DND-41 (cell line): ENCODE measurements around the gene NTM.

Experiments
- ATAC-seq: fragments of 200-7000 bp; cut with Tn5 transposase; 3 replicates; pipeline ENCODE4 v1.9.1; 2021; ENCODE audit warnings: low read depth; ENCODE audit not compliant: insufficient read depth
- DNase-seq: peaks from one replicate; pipeline ENCODE4 v3.0.0-alpha.2; 2020
- H2AFZ ChIP-seq: 2 replicates; pipeline ENCODE4 v1.6.0; 2012; ENCODE audit warnings: low read depth, low read length
- H3K27ac ChIP-seq: 2 replicates; pipeline ENCODE4 v1.5.1; 2012; ENCODE audit warnings: low read length, inconsistent platforms
- H3K27me3 ChIP-seq: fragments of 200-600 bp; sonication (generic); 2 replicates; pipeline ENCODE4 v1.6.0; 2012; ENCODE audit warnings: low read length, mild to moderate bottlenecking, inconsistent platforms; ENCODE audit not compliant: insufficient read depth, poor library complexity
- H3K36me3 ChIP-seq: 2 replicates; pipeline ENCODE4 v1.5.1; 2012; ENCODE audit warnings: low read length, inconsistent platforms; ENCODE audit not compliant: insufficient read depth
- H3K4me1 ChIP-seq: 2 replicates; pipeline ENCODE4 v1.5.1; 2012; ENCODE audit warnings: mild to moderate bottlenecking, low read length; ENCODE audit not compliant: insufficient read depth
- H3K4me2 ChIP-seq: 2 replicates; pipeline ENCODE4 v1.6.0; 2012; ENCODE audit warnings: mild to moderate bottlenecking, moderate library complexity, low read length, inconsistent platforms; ENCODE audit not compliant: insufficient read depth
- H3K4me3 ChIP-seq, 2 experiments: fragments of 200-600 bp in 1 of 2; shearing (Covaris generic) in 1 of 2; 2 replicates each; pipeline ENCODE4 v1.5.1; 2012 to 2016; ENCODE audit warnings: inconsistent platforms in 2 of 2, low read length in 2 of 2, mild to moderate bottlenecking in 2 of 2, low read depth in 1 of 2, moderate library complexity in 1 of 2
- H3K79me2 ChIP-seq: 2 replicates; pipeline ENCODE4 v1.6.0; 2012; ENCODE audit warnings: low read length, inconsistent platforms; ENCODE audit not compliant: insufficient read depth
- H3K9ac ChIP-seq: 2 replicates; pipeline ENCODE4 v1.6.0; 2012; ENCODE audit warnings: low read depth, mild to moderate bottlenecking, inconsistent platforms, low read length, moderate library complexity
- H3K9me3 ChIP-seq: 2 replicates; pipeline ENCODE4 v1.5.1; 2012; ENCODE audit warnings: low read length, moderate library complexity, mild to moderate bottlenecking, inconsistent platforms; ENCODE audit not compliant: insufficient read depth, severe bottlenecking
- H4K20me1 ChIP-seq: 2 replicates; pipeline ENCODE4 v1.6.0; 2012; ENCODE audit warnings: low read length; ENCODE audit not compliant: insufficient read depth
- EZH2 ChIP-seq: IDR thresholded peaks from 3 replicates; pipeline ENCODE4 v1.6.1; 2012; ENCODE audit warnings: borderline replicate concordance, low read depth, mild to moderate bottlenecking, moderate library complexity, low read length, inconsistent platforms; ENCODE audit not compliant: severe bottlenecking
- TF ChIP-seq, protein P1 (sequence below): IDR thresholded peaks from 2 replicates; pipeline ENCODE4 v1.5.1; 2012; ENCODE audit warnings: borderline replicate concordance, low read length, moderate library complexity, mild to moderate bottlenecking; ENCODE audit not compliant: poor library complexity, severe bottlenecking; ENCODE audit errors: extremely low read depth

The NTM gene

DNA sequence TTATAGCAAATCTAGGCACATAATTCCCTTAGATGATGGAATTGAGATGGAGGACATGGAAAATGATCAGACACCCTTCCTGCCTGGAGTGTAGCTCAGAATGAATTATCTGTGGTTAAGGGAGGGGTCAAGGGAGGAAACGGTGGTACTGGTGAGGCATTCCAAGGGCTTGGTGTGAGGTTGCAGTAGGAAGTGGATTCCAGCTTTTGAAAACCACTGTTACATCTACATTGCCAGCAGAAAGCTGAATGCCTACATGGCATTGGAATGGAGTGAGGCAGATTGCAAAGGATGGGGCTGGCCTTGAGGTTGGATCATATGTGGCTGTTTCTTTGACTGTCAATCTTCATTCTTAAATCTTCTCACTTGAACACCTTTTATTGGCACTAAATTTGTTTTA is 684.4 kb downstream of the NTM start:
- Histone ChIP-seq H4K20me1 (no peaks in the 10 kb centered on the region), H2AFZ (no peak overlapping the region), H3K27ac (no peak overlapping the region), H3K4me3 (no peak overlapping the region), H3K4me2 (no peak overlapping the region), H3K36me3 (no peaks in the 10 kb centered on the region), H3K79me2 (no peaks in the 10 kb centered on the region), H3K9ac (no peak overlapping the region), H3K27me3 (no peaks in the 10 kb centered on the region), H3K4me1 (no peaks in the 10 kb centered on the region), H3K9me3 (no peaks in the 10 kb centered on the region)
- TF ChIP-seq, protein P1, sequence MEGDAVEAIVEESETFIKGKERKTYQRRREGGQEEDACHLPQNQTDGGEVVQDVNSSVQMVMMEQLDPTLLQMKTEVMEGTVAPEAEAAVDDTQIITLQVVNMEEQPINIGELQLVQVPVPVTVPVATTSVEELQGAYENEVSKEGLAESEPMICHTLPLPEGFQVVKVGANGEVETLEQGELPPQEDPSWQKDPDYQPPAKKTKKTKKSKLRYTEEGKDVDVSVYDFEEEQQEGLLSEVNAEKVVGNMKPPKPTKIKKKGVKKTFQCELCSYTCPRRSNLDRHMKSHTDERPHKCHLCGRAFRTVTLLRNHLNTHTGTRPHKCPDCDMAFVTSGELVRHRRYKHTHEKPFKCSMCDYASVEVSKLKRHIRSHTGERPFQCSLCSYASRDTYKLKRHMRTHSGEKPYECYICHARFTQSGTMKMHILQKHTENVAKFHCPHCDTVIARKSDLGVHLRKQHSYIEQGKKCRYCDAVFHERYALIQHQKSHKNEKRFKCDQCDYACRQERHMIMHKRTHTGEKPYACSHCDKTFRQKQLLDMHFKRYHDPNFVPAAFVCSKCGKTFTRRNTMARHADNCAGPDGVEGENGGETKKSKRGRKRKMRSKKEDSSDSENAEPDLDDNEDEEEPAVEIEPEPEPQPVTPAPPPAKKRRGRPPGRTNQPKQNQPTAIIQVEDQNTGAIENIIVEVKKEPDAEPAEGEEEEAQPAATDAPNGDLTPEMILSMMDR, result no peak
- no peak for TF ChIP-seq EZH2
- ATAC-seq (no peak), DNase-seq (no peak)

DNA sequence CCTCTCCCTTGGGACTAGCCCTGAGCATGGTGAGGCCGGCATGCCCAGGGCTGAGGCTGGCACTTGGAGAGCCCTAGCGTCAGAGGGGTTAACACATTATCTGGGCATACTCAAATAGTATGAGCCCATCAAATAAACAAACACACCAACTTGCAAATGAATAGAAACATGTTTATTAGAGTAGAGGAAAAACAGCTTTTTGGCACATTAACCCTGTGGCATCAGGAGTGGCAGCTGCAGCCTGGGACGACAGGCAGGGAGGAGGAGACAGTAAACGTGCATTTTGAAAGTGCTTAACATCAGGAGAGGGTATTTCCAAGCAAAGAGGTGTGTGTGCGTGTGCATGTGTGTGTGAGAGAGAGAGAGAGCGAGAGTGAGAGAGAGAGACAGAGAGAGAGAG is 684.9 kb downstream of the NTM start:
- no peaks in the 10 kb centered on the region for H3K9me3 ChIP-seq
- no peaks in the 10 kb centered on the region for H3K4me1 ChIP-seq
- no peak for TF ChIP-seq EZH2
- TF ChIP-seq, protein P1, result no peak
- no peaks in the 10 kb centered on the region for H3K79me2 ChIP-seq
- no peak overlapping the region for H3K4me3 ChIP-seq
- DNase-seq (no peak), ATAC-seq (no peak)
- H3K9ac ChIP-seq, result no peak overlapping the region
- H4K20me1 ChIP-seq, result no peaks in the 10 kb centered on the region
- no peaks in the 10 kb centered on the region for H3K27me3 ChIP-seq
- H3K4me2 ChIP-seq, result no peak overlapping the region
- no peak overlapping the region for H2AFZ ChIP-seq
- no peaks in the 10 kb centered on the region for H3K36me3 ChIP-seq
- H3K27ac ChIP-seq, result no peak overlapping the region

DNA sequence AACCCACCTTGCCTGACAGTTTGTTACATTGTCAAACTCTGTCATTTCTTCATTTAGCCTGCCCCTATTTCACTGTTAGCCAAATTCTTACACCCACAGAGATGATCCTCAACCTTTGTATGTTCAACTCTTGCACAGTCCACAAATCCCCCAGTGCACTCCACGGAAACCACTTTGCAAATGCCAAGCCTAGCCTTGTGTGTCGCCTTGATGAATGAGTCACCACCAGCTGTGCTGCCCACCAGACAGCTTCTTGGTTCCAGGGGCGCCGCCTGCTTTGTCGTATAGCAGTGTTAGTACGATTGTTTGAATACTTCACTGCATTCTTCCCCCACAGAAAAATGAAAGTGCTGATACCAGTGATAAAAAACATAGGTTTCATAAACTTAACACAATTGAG is 686.3 kb downstream of the NTM start:
- Histone ChIP-seq H3K27ac (no peak overlapping the region), H3K27me3 (no peaks in the 10 kb centered on the region), H3K36me3 (no peaks in the 10 kb centered on the region), H3K4me2 (no peak overlapping the region), H3K4me1 (no peaks in the 10 kb centered on the region), H3K9ac (no peak overlapping the region), H2AFZ (no peak overlapping the region), H4K20me1 (no peaks in the 10 kb centered on the region), H3K9me3 (no peaks in the 10 kb centered on the region), H3K79me2 (no peaks in the 10 kb centered on the region), H3K4me3 (no peak overlapping the region)
- TF ChIP-seq, protein P1, result no peak
- TF ChIP-seq EZH2, result no peak
- no peak for ATAC-seq
- peak; percentile 7 for DNase-seq

DNA sequence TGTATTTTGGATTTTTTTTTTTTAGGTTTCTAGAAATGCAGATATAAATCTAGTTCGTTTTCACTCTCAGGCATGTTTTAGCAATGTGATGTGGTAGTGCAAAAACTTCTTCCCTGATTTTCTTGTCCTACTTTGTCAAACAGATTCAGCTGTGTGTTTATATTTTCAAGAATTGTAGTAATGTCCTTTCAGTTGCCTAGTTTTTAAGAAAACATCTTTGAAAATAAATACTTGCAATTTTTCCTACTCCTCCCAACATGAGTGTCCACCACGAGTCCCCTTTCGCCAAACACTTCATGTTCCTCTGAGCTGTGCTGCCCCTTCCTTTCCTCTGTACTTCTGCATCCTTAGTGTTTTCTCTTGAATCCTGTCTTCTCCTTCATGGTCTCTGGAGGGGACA is 686.9 kb downstream of the NTM start:
- H3K4me2 ChIP-seq, result no peak overlapping the region
- H2AFZ ChIP-seq, result no peak overlapping the region
- no peak overlapping the region for H3K4me3 ChIP-seq
- no peaks in the 10 kb centered on the region for H3K79me2 ChIP-seq
- no peak overlapping the region for H3K27ac ChIP-seq
- no peaks in the 10 kb centered on the region for H3K4me1 ChIP-seq
- H4K20me1 ChIP-seq, result no peaks in the 10 kb centered on the region
- no peak for TF ChIP-seq EZH2
- TF ChIP-seq, protein P1, result no peak
- ATAC-seq (no peak), DNase-seq (no peak)
- H3K9ac ChIP-seq, result no peak overlapping the region
- H3K27me3 ChIP-seq, result no peaks in the 10 kb centered on the region
- no peaks in the 10 kb centered on the region for H3K9me3 ChIP-seq
- H3K36me3 ChIP-seq, result no peaks in the 10 kb centered on the region
